Endothelial cell of umbilical vein (primary cell): ENCODE measurements around the gene KRTAP5-6. TPM values are rescaled to one million over a fixed set of nuclear protein-coding genes. Genes with fewer than 3 reads are reported as not detected.

Source experiments
- BruUV-seq: library from RNA; stranded (reverse); fragments of 400-500 nt; replicated peaks from 2 replicates; lab custom pipeline; 2021; lab: Mats Ljungman, UMichigan
- CTCF ChIA-PET: fragments of 300-600, 350-600 bp; sonication (Branson Sonifier 250); formaldehyde crosslinking; loops from one replicate; lab custom pipeline; 2021; ENCODE audit warnings: antibody characterized with exemption, inconsistent platforms; lab: Charles Lee
- POLR2A ChIA-PET: fragments of 300-600, 350-600 bp; sonication (Branson Sonifier 250); formaldehyde crosslinking; loops from one replicate; lab custom pipeline; 2021; ENCODE audit warnings: antibody characterized with exemption, inconsistent platforms; lab: Charles Lee
- DNase-seq: peaks from one replicate; pipeline ENCODE4 v3.0.0-alpha.2; 2011; ENCODE audit warnings: low read depth, low spot score
- FAIRE-seq: peaks from 2 replicates; lab custom pipeline; 2011; peaks lifted over from hg19 to GRCh38; lab: Jason Lieb, UNC
- H2AFZ ChIP-seq: 2 replicates; pipeline ENCODE4 v1.6.0; 2012; ENCODE audit warnings: low read depth, low read length, control low read depth, inconsistent platforms
- H3K27ac ChIP-seq: 2 replicates; pipeline ENCODE4 v1.5.1; 2011; ENCODE audit warnings: low read depth, mild to moderate bottlenecking, control low read depth, low read length, moderate library complexity; ENCODE audit not compliant: insufficient read depth
- H3K27me3 ChIP-seq, 2 experiments: 2 replicates each; pipeline versions ENCODE4 v1.6.0 to v1.6.1; 2011; ENCODE audit warnings: low read length in 2 of 2, mixed read lengths in 1 of 2; ENCODE audit not compliant: control insufficient read depth in 2 of 2, insufficient read depth in 2 of 2
- H3K36me3 ChIP-seq, 2 experiments: 2 replicates in 1 of 2; 3 replicates in 1 of 2; pipeline ENCODE4 v1.5.1; 2011; ENCODE audit warnings: low read length in 2 of 2, mild to moderate bottlenecking in 1 of 2, moderate library complexity in 1 of 2; ENCODE audit not compliant: control insufficient read depth in 2 of 2, insufficient read depth in 2 of 2; ENCODE audit errors: extremely low read depth in 1 of 2
- H3K4me1 ChIP-seq: 3 replicates; pipeline ENCODE4 v1.5.1; 2011; ENCODE audit warnings: mild to moderate bottlenecking, low read length; ENCODE audit not compliant: control insufficient read depth, insufficient read depth; ENCODE audit errors: extremely low read depth
- H3K4me2 ChIP-seq: 2 replicates; pipeline ENCODE4 v1.6.1; 2011; ENCODE audit warnings: low read length, control low read depth, mixed read lengths; ENCODE audit not compliant: insufficient read depth
- H3K4me3 ChIP-seq, 3 experiments: fragments of 200-600 bp in 1 of 3; sonication (generic), shearing (Covaris generic) in 1 of 3; replicated peaks in 1 of 3; 2 replicates each; pipeline ENCODE4 v1.5.1; 2011 to 2016; ENCODE audit warnings: control low read depth in 3 of 3, low read length in 3 of 3, mild to moderate bottlenecking in 2 of 3, inconsistent platforms in 1 of 3, low read depth in 1 of 3, moderate library complexity in 1 of 3; ENCODE audit not compliant: insufficient read depth in 1 of 3
- H3K79me2 ChIP-seq: 2 replicates; pipeline ENCODE4 v1.6.0; 2012; ENCODE audit warnings: low read length, inconsistent platforms; ENCODE audit not compliant: control insufficient read depth, insufficient read depth
- H3K9ac ChIP-seq: replicated peaks from 2 replicates; pipeline ENCODE3; 2011; ENCODE audit warnings: low read length, control low read depth; ENCODE audit not compliant: insufficient read depth; ENCODE audit errors: extremely low read depth
- H3K9me1 ChIP-seq: replicated peaks from 3 replicates; pipeline ENCODE4 v1.6.0; 2011; ENCODE audit warnings: mild to moderate bottlenecking, low read length; ENCODE audit not compliant: control insufficient read depth, insufficient read depth; ENCODE audit errors: extremely low read depth
- H3K9me3 ChIP-seq: replicated peaks from 2 replicates; pipeline ENCODE4 v1.5.1; 2012; ENCODE audit warnings: low read length, inconsistent platforms; ENCODE audit not compliant: control insufficient read depth, insufficient read depth
- H4K20me1 ChIP-seq: replicated peaks from 2 replicates; pipeline ENCODE3; 2011; ENCODE audit warnings: mild to moderate bottlenecking, low read length; ENCODE audit not compliant: control insufficient read depth, insufficient read depth; ENCODE audit errors: extremely low read depth
- EZH2 ChIP-seq: IDR thresholded peaks from 2 replicates; pipeline ENCODE4 v1.6.1; 2012; ENCODE audit warnings: borderline replicate concordance, low read depth, mild to moderate bottlenecking, moderate library complexity, low read length, inconsistent platforms; ENCODE audit not compliant: severe bottlenecking
- FOS ChIP-seq: IDR thresholded peaks from 2 replicates; pipeline ENCODE4 v1.6.1; 2011; ENCODE audit warnings: mild to moderate bottlenecking, low read length, moderate library complexity, borderline replicate concordance; ENCODE audit not compliant: insufficient read depth
- GATA2 ChIP-seq: IDR thresholded peaks from 2 replicates; pipeline ENCODE4 v1.7.0; 2011; ENCODE audit warnings: low read depth, mild to moderate bottlenecking, moderate library complexity, mixed read lengths, low read length; ENCODE audit not compliant: insufficient read length, insufficient read depth
- JUN ChIP-seq: IDR thresholded peaks from 2 replicates; pipeline ENCODE4 v1.6.1; 2011; ENCODE audit warnings: borderline replicate concordance, low read depth; ENCODE audit not compliant: insufficient read length, insufficient read depth
- MYC ChIP-seq: IDR thresholded peaks from one replicate; pipeline ENCODE4 v1.6.1; 2011; ENCODE audit warnings: mild to moderate bottlenecking, low read depth, low read length
- POLR2A ChIP-seq: IDR thresholded peaks from 2 replicates; pipeline ENCODE4 v1.6.1; 2012; ENCODE audit warnings: low read depth, mild to moderate bottlenecking, control low read depth, low read length
- POLR2AphosphoS5 ChIP-seq: IDR thresholded peaks from 2 replicates; pipeline ENCODE4 v1.6.1; 2012; ENCODE audit warnings: low read depth, mild to moderate bottlenecking, control low read depth, low read length, moderate library complexity; ENCODE audit not compliant: insufficient read depth
- dilution Hi-C: fragments of 300-500 bp; cut with MboI; formaldehyde crosslinking; loops from one replicate; pipeline ENCODE4 v1.15.0; 2019; ENCODE audit warnings: low sequenced_read_pairs; ENCODE audit not compliant: extremely low pct_ligation_motif_present
- intact Hi-C: fragments of 100-400 bp; cut with micrococcal nuclease; formaldehyde crosslinking; loops from one replicate; pipeline ENCODE4 v1.10.0; 2022
- polyA plus RNA-seq, 4 experiments: library from polyadenylated mRNA; depleted of rRNA in 3 of 4; stranded (reverse) in 3 of 4; unstranded in 1 of 4; fragments of >200 nt; gene quantifications; 2 replicates each; pipeline versions ENCODE4 v1.2.1 to v1.2.3, GENCODE V29; 2011 to 2012; ENCODE audit warnings: missing spikeins in 1 of 4
- total RNA-seq: library from RNA; stranded (reverse); gene quantifications from 2 replicates; pipeline ENCODE4 v1.2.3, GENCODE V29; 2021
- TF ChIP-seq, protein P1 (sequence below), 2 donors: IDR thresholded peaks; 1 replicate in 1 of 2; 2 replicates in 1 of 2; pipeline ENCODE4 v1.5.1; 2011; ENCODE audit warnings: low read length in 2 of 2, mild to moderate bottlenecking in 2 of 2, moderate library complexity in 2 of 2, control low read depth in 1 of 2, inconsistent platforms in 1 of 2, low read depth in 1 of 2; ENCODE audit not compliant: insufficient read depth in 1 of 2; ENCODE audit errors: extremely low read depth in 1 of 2
- TF ChIP-seq, protein P2 (sequence below): IDR thresholded peaks from 2 replicates; pipeline ENCODE4 v1.6.1; 2011; ENCODE audit not compliant: insufficient read depth, insufficient read length

The KRTAP5-6 gene
- total and polyA plus RNA-seq, 2 donors (not counting 3 experiments of a cell fraction or from before 2014, with no cell fraction given): not detected

DNA sequence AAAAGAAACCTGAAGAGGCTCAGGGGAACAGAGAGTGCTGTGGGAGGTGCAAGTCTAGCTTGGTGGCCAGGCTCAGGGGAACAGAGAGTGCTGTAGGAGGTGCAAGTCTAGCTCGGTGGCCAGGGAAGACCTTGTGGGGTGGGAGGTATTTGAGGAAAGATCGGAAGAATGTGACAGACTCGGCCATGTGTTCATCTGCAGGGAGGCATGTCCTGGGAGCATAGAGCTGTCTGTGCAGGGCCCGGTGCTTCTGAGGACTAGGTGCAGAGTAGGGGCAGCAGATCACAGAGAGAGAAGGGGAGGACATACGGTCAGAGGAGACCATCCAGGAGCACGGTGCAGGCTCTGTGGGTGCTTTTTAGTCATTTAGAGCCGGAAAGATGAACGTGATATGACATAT is 42.6 kb downstream of the KRTAP5-6 start:
- Histone ChIP-seq H3K36me3 (no peaks in the 10 kb centered on the region), H3K9me1 (no peaks in the 10 kb centered on the region), H3K4me3 (no peak overlapping the region), H2AFZ (no peak overlapping the region), H3K79me2 (no peaks in the 10 kb centered on the region), H3K9ac (no peak overlapping the region), H3K9me3 (no peaks in the 10 kb centered on the region), H3K27ac (no peak overlapping the region), H3K4me2 (no peak overlapping the region), H3K4me1 (no peaks in the 10 kb centered on the region), H3K27me3 (no peaks in the 10 kb centered on the region), H4K20me1 (no peaks in the 10 kb centered on the region)
- ChIA-PET POLR2A (no interaction called here), CTCF (no interaction called here)
- TF ChIP-seq POLR2A (no peak), FOS (no peak), EZH2 (no peak), GATA2 (no peak), POLR2AphosphoS5 (no peak), MYC (no peak), JUN (no peak)
- TF ChIP-seq, protein P1, sequence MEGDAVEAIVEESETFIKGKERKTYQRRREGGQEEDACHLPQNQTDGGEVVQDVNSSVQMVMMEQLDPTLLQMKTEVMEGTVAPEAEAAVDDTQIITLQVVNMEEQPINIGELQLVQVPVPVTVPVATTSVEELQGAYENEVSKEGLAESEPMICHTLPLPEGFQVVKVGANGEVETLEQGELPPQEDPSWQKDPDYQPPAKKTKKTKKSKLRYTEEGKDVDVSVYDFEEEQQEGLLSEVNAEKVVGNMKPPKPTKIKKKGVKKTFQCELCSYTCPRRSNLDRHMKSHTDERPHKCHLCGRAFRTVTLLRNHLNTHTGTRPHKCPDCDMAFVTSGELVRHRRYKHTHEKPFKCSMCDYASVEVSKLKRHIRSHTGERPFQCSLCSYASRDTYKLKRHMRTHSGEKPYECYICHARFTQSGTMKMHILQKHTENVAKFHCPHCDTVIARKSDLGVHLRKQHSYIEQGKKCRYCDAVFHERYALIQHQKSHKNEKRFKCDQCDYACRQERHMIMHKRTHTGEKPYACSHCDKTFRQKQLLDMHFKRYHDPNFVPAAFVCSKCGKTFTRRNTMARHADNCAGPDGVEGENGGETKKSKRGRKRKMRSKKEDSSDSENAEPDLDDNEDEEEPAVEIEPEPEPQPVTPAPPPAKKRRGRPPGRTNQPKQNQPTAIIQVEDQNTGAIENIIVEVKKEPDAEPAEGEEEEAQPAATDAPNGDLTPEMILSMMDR (IDR thresholded peaks at IDR 0.05; ENCODE audit: extremely low read depth in 1 of 2, insufficient read depth in 1 of 2, low read depth in 1 of 2, low read length in 2 of 2): no peak
- TF ChIP-seq, protein P2, sequence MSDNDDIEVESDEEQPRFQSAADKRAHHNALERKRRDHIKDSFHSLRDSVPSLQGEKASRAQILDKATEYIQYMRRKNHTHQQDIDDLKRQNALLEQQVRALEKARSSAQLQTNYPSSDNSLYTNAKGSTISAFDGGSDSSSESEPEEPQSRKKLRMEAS: no peak
- BruUV-seq: no TSS peak
- DNase-seq (no peak), FAIRE-seq (no peak)
- dilution Hi-C loops: no loop called here
- intact Hi-C loops: no loop called here
